Transverse colon (tissue), 4 donors: ENCODE measurements around the gene AFF1. TPM values are rescaled to one million over a fixed set of nuclear protein-coding genes. Genes with fewer than 3 reads are reported as not detected.

Source experiments
- DNase-seq: peaks from one replicate; pipeline ENCODE4 v3.0.0-alpha.2; 2019
- H3K27ac ChIP-seq, 4 donors: fragments of 200-600 bp; sonication (generic); 2 replicates each; pipeline ENCODE4 v1.5.1; 2016 to 2018; ENCODE audit warnings: inconsistent platforms in 4 of 4
- H3K27me3 ChIP-seq: fragments of 200-600 bp; sonication (generic); 2 replicates; pipeline ENCODE4 v1.5.1; 2017; ENCODE audit warnings: inconsistent platforms
- H3K36me3 ChIP-seq, 4 donors: fragments of 200-600 bp; sonication (generic); 2 replicates each; pipeline ENCODE4 v1.5.1; 2017 to 2019; ENCODE audit warnings: inconsistent platforms in 4 of 4
- H3K4me1 ChIP-seq, 4 donors: fragments of 200-600 bp; sonication (generic); 2 replicates each; pipeline ENCODE4 v1.5.1; 2017 to 2020; ENCODE audit warnings: inconsistent platforms in 4 of 4
- H3K4me3 ChIP-seq, 4 donors: fragments of 200-600 bp; sonication (generic); 1 replicate in 1 of 4; 2 replicates in 3 of 4; pipeline versions ENCODE4 v1.5.1 to v1.6.1; 2017 to 2019; ENCODE audit warnings: inconsistent platforms in 4 of 4
- H3K9me3 ChIP-seq, 2 donors: fragments of 200-600 bp; sonication (generic); 2 replicates each; pipeline ENCODE4 v1.5.1; 2017 to 2019; ENCODE audit warnings: inconsistent platforms in 2 of 2
- CTCF ChIP-seq, 5 experiments: fragments of 200-600 bp in 3 of 5; fragments of 450-650 bp in 2 of 5; sonication (generic) in 3 of 5; IDR thresholded peaks; 1 replicate in 2 of 5; 2 replicates in 3 of 5; pipeline ENCODE4 v1.5.1; 2016 to 2017; ENCODE audit warnings: antibody characterized with exemption in 5 of 5, inconsistent platforms in 3 of 5, mild to moderate bottlenecking in 2 of 5, moderate library complexity in 1 of 5
- EP300 ChIP-seq: sonication (generic); formaldehyde crosslinking; IDR thresholded peaks from one replicate; pipeline ENCODE4 v1.6.1; 2017; ENCODE audit warnings: antibody characterized with exemption, low read depth
- POLR2A ChIP-seq: fragments of 450-650 bp; IDR thresholded peaks from one replicate; pipeline ENCODE4 v1.6.1; 2016; ENCODE audit warnings: antibody characterized with exemption, mild to moderate bottlenecking, moderate library complexity
- POLR2AphosphoS5 ChIP-seq, 3 donors: sonication (generic); formaldehyde crosslinking; IDR thresholded peaks; one replicate each; pipeline ENCODE4 v1.6.1; 2016; ENCODE audit warnings: antibody characterized with exemption in 3 of 3
- WGBS, 2 donors: methylation state at CpG; one replicate each; pipeline ENCODE4 v1.1.5; 2018; ENCODE audit warnings: low coverage in 1 of 2; 5-methylcytosine and 5-hydroxymethylcytosine counted together
- in situ Hi-C, 4 donors: fragments of 200-750 bp; cut with MboI; loops; one replicate each; pipeline versions ENCODE4 v1.15.0 to v1.15.1; 2017; ENCODE audit warnings: low sequenced_read_pairs in 3 of 4, low pct_ligation_motif_present in 1 of 4, low pct_unique_long_range_greater_than_20kb in 1 of 4
- intact Hi-C: fragments of 100-400 bp; cut with DNase I; formaldehyde crosslinking; loops from one replicate; pipeline ENCODE4 v1.15.1; 2023; ENCODE audit warnings: low total_unique reads
- total RNA-seq, 4 donors: library from RNA; depleted of rRNA; stranded (reverse); fragments of >200 nt; gene quantifications; one replicate each; pipeline ENCODE4 v1.1.0, GENCODE V29; 2016

The AFF1 gene
- total RNA-seq, 4 donors from 2014 or later = 77.1 to 151 (median 97.0) TPM

- 59 to 73% methylated on average over 3 to 4 of the region's 4 CpGs for WGBS, 2 donors
- peak overlapping the region; percentile 1 to 84 (median 76) for H3K27ac ChIP-seq
These were observed 108.4 kb downstream of the AFF1 start for GRCh38 chr4:87042986-87043820.

GRCh38 chr4:87044511-87045233 is 109.9 kb downstream of the AFF1 start:
- no peaks in the 10 kb centered on the region for H3K27me3 ChIP-seq
- H3K9me3 ChIP-seq = no peaks in the 10 kb centered on the region
- WGBS, 2 donors = 23 to 40% methylated on average over 5 to 6 of the region's 6 CpGs
- H3K4me1 ChIP-seq = peaks cover 12 to 64% (median 53%) of the 10 kb centered on the region in 4 donors
- in situ Hi-C loops = no loop called here
- TF ChIP-seq POLR2A = no peak
- no peak for TF ChIP-seq POLR2AphosphoS5 (IDR thresholded peaks at IDR 0.05)
- no peak for TF ChIP-seq EP300
- TF ChIP-seq CTCF (IDR thresholded peaks at IDR 0.05) = no peak
- intact Hi-C loops = no loop called here
- DNase-seq = no peak
- peaks cover 0 to 21% (median 4%) of the 10 kb centered on the region in 4 donors for H3K36me3 ChIP-seq
- H3K27ac ChIP-seq = peak overlapping the region; percentile 70 to 84 (median 78)
- peak overlapping the region in 1 of 4 donors; percentile 7 for H3K4me3 ChIP-seq

More at GRCh38 chr4:87042986-87043820, 108.4 kb downstream of the AFF1 start:
- DNase-seq = no peak
- H3K4me1 ChIP-seq = peaks cover 10 to 72% (median 61%) of the 10 kb centered on the region in 4 donors
- in situ Hi-C loops (no loop called here), intact Hi-C loops (no loop called here)
- H3K36me3 ChIP-seq = peaks cover 0 to 16% (median 4%) of the 10 kb centered on the region in 4 donors
- H3K4me3 ChIP-seq = no peak overlapping the region
- H3K9me3 ChIP-seq = no peaks in the 10 kb centered on the region
- TF ChIP-seq EP300 (no peak), POLR2A (no peak), CTCF (IDR thresholded peaks at IDR 0.05) (no peak), POLR2AphosphoS5 (IDR thresholded peaks at IDR 0.05) (no peak)
- no peaks in the 10 kb centered on the region for H3K27me3 ChIP-seq

DNA sequence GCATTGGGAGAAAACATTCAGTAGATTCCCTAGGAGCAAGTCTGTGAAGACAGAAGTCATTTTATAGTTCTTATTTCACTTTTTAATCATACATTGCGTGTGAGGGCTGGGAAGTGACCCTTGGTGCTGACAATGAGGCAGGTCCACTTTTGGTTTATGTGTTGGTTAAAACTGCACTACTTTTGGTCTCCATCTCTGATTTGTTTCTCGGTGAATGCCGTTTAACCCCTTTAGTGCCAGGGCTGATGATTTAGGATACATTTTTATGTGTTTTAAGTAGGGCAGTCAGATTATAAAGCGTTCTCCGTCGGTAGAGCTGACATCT is 110.4 kb downstream of the AFF1 start:
- peak overlapping the region in 1 of 4 donors; percentile 7 for H3K4me3 ChIP-seq
- peaks cover 0 to 21% (median 4%) of the 10 kb centered on the region in 4 donors for H3K36me3 ChIP-seq
- peak overlapping the region; percentile 70 to 84 (median 78) for H3K27ac ChIP-seq
- DNase-seq = no peak
- no peak for TF ChIP-seq CTCF (IDR thresholded peaks at IDR 0.05)
- in situ Hi-C loops = no loop called here
- peaks cover 12 to 69% (median 50%) of the 10 kb centered on the region in 4 donors for H3K4me1 ChIP-seq
- 45 to 61% methylated on average over 6 of the region's 6 CpGs for WGBS, 2 donors
- no peaks in the 10 kb centered on the region for H3K9me3 ChIP-seq
- intact Hi-C loops = no loop called here
- no peaks in the 10 kb centered on the region for H3K27me3 ChIP-seq

DNA sequence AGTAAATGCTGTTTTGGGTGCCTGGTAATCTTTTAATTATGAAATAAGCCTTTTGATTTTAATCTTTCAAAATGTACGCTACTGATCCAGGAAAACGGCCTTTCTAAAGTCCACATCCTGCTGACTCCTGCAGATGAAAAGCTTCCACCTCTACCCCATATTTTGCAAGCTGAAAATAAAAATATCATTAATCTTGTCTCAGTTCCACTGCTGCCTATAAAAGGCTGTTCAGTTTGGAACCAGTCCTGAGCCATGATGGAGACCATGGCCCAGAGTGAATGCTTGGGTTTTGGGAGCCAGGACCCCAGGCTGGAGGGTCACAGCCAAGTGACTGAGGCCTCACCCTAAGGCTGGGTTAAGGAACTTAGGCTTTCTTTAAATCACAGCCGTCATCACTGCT is 110.8 kb downstream of the AFF1 start:
- Histone ChIP-seq H3K36me3 (peaks cover 0 to 21% (median 4%) of the 10 kb centered on the region in 4 donors), H3K27ac (peak overlapping the region; percentile 70 to 84 (median 78)), H3K9me3 (no peaks in the 10 kb centered on the region), H3K4me1 (peaks cover 12 to 74% (median 50%) of the 10 kb centered on the region in 4 donors), H3K4me3 (peak overlapping the region in 1 of 4 donors; percentile 7), H3K27me3 (no peaks in the 10 kb centered on the region)
- DNase-seq = no peak
- TF ChIP-seq POLR2AphosphoS5 (IDR thresholded peaks at IDR 0.05) (peak in 1 of 3 donors; percentile 7), EP300 (no peak)
- 50 to 57% methylated on average over 1 to 3 of the region's 3 CpGs for WGBS, 2 donors
- in situ Hi-C loops (no loop called here), intact Hi-C loops (no loop called here)
